Measurements from ENCODE around the gene CEMIP. TPM values are rescaled to one million over a fixed set of nuclear protein-coding genes. Genes with fewer than 3 reads are reported as not detected.

Gene CEMIP
- total RNA-seq, 2 donors from 2014 or later: 1.1 to 1.2 TPM

DNA sequence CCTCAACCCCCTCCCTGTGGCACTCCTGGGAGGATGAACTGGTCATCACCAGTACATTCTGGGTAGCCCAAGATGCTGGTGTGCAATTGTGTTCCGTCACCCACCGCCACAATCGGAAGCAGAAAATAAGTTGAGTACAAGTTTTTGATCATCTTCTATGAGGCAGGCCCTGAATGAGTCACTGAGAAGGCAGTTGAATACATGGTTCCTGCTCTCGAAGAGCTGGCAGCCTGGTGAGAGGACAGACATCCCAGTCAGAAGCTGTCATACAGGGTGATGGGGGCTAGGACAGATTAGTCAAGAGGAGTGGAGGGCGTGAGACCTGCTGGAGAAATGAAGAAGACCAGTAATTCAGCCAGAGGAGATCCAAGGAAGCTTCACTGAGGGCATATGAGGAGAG, 6.2 kb downstream of the CEMIP start:
- no peaks in the 10 kb centered on the region for H3K9me3 ChIP-seq
- H3K27me3 ChIP-seq (replicated peaks; ENCODE audit: insufficient read depth): no peaks in the 10 kb centered on the region
- H3K27ac ChIP-seq: no peak overlapping the region
- no peak overlapping the region for H3K4me3 ChIP-seq
- TF ChIP-seq, protein P1, sequence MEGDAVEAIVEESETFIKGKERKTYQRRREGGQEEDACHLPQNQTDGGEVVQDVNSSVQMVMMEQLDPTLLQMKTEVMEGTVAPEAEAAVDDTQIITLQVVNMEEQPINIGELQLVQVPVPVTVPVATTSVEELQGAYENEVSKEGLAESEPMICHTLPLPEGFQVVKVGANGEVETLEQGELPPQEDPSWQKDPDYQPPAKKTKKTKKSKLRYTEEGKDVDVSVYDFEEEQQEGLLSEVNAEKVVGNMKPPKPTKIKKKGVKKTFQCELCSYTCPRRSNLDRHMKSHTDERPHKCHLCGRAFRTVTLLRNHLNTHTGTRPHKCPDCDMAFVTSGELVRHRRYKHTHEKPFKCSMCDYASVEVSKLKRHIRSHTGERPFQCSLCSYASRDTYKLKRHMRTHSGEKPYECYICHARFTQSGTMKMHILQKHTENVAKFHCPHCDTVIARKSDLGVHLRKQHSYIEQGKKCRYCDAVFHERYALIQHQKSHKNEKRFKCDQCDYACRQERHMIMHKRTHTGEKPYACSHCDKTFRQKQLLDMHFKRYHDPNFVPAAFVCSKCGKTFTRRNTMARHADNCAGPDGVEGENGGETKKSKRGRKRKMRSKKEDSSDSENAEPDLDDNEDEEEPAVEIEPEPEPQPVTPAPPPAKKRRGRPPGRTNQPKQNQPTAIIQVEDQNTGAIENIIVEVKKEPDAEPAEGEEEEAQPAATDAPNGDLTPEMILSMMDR (IDR thresholded peaks at IDR 0.05): no peak
- H3K36me3 ChIP-seq: no peaks in the 10 kb centered on the region
- DNase-seq (ENCODE audit: low spot score): no peak
- no peak for ATAC-seq (ENCODE audit: insufficient number of reproducible peaks, low FRiP score, low read depth)
- H3K4me1 ChIP-seq (ENCODE audit: control insufficient read depth in 1 of 2, low read depth in 2 of 2): peaks cover 3 to 6% of the 10 kb centered on the region in 2 donors

DNA sequence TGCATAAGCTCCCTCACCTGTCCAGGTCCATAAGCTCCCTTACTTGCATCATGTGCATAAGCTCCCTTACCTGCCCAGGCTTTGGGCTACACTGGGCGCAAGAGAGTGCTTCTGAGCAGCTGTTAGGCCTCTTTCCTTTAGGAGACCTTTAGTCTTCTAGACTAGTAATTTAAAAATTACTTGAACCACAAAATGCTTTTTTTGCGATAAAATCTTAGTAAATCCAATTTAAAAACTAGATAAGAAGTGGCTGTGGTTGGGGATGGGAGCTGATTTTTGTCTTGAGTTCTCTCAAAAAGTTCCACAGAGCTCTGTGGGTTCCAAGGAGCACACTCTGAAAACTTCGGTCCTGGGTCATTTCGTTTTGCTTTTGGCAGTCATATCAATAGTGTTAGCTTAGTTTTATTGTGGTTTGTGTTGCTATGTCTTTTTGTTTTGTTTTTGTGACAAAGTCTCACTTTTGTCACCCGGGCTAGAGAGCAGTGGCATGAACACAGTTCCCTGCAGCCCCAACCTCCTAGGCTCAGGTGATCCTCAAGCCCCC, 6.7 kb downstream of the CEMIP start:
- DNase-seq (ENCODE audit: low spot score): no peak
- no peaks in the 10 kb centered on the region for H3K27me3 ChIP-seq (replicated peaks; ENCODE audit: insufficient read depth)
- H3K36me3 ChIP-seq: no peaks in the 10 kb centered on the region
- H3K4me1 ChIP-seq (ENCODE audit: control insufficient read depth in 1 of 2, low read depth in 2 of 2): peaks cover 0 to under 1% of the 10 kb centered on the region in 2 donors
- H3K4me3 ChIP-seq: no peak overlapping the region
- H3K27ac ChIP-seq: no peak overlapping the region
- no peaks in the 10 kb centered on the region for H3K9me3 ChIP-seq
- ATAC-seq (ENCODE audit: insufficient number of reproducible peaks, low FRiP score, low read depth): no peak
- TF ChIP-seq, protein P1 (IDR thresholded peaks at IDR 0.05): no peak

- TF ChIP-seq, protein P1 (IDR thresholded peaks at IDR 0.05): no peak
- ATAC-seq (ENCODE audit: insufficient number of reproducible peaks, low FRiP score, low read depth) (no peak), DNase-seq (ENCODE audit: low spot score) (no peak)
- Histone ChIP-seq H3K4me3 (no peak overlapping the region), H3K27ac (no peak overlapping the region), H3K36me3 (no peaks in the 10 kb centered on the region), H3K27me3 (replicated peaks; ENCODE audit: insufficient read depth) (no peaks in the 10 kb centered on the region), H3K4me1 (ENCODE audit: control insufficient read depth in 1 of 2, low read depth in 2 of 2) (no peaks in the 10 kb centered on the region), H3K9me3 (no peaks in the 10 kb centered on the region)
Measured at GRCh38 chr15:80787316-80787715, 8.1 kb downstream of the CEMIP start.

- ATAC-seq (ENCODE audit: insufficient number of reproducible peaks, low FRiP score, low read depth) (no peak), DNase-seq (ENCODE audit: low spot score) (no peak)
- H3K4me3 ChIP-seq: no peak overlapping the region
- H3K36me3 ChIP-seq: no peaks in the 10 kb centered on the region
- H3K9me3 ChIP-seq: no peaks in the 10 kb centered on the region
- no peaks in the 10 kb centered on the region for H3K4me1 ChIP-seq (ENCODE audit: control insufficient read depth in 1 of 2, low read depth in 2 of 2)
- no peaks in the 10 kb centered on the region for H3K27me3 ChIP-seq (replicated peaks; ENCODE audit: insufficient read depth)
- no peak overlapping the region for H3K27ac ChIP-seq
- TF ChIP-seq, protein P1 (IDR thresholded peaks at IDR 0.05): no peak
Measured at GRCh38 chr15:80788536-80788935, 9.4 kb downstream of the CEMIP start.

- Histone ChIP-seq H3K36me3 (no peaks in the 10 kb centered on the region), H3K27ac (no peak overlapping the region), H3K4me1 (ENCODE audit: control insufficient read depth in 1 of 2, low read depth in 2 of 2) (no peaks in the 10 kb centered on the region), H3K27me3 (replicated peaks; ENCODE audit: insufficient read depth) (no peaks in the 10 kb centered on the region), H3K9me3 (no peaks in the 10 kb centered on the region), H3K4me3 (no peak overlapping the region)
- ATAC-seq (ENCODE audit: insufficient number of reproducible peaks, low FRiP score, low read depth): no peak
- no peak for DNase-seq (ENCODE audit: low spot score)
- TF ChIP-seq, protein P1 (IDR thresholded peaks at IDR 0.05): no peak
Measured at GRCh38 chr15:80789296-80789695, 10.1 kb downstream of the CEMIP start.

Data from thoracic aorta (tissue), 2 donors.